Bronchus fibroblast of lung (primary cell): ENCODE data around the gene ARHGEF5. TPM values are rescaled to one million over a fixed set of nuclear protein-coding genes. Genes with fewer than 3 reads are reported as not detected.

Source experiments
- total RNA-seq: library from RNA; depleted of rRNA; stranded (reverse); fragments of >200 nt; gene quantifications from 2 replicates; pipeline ENCODE4 v1.2.3, GENCODE V29; 2015

The ARHGEF5 gene
- 6.7 TPM in 2 replicates for total RNA-seq

DNA sequence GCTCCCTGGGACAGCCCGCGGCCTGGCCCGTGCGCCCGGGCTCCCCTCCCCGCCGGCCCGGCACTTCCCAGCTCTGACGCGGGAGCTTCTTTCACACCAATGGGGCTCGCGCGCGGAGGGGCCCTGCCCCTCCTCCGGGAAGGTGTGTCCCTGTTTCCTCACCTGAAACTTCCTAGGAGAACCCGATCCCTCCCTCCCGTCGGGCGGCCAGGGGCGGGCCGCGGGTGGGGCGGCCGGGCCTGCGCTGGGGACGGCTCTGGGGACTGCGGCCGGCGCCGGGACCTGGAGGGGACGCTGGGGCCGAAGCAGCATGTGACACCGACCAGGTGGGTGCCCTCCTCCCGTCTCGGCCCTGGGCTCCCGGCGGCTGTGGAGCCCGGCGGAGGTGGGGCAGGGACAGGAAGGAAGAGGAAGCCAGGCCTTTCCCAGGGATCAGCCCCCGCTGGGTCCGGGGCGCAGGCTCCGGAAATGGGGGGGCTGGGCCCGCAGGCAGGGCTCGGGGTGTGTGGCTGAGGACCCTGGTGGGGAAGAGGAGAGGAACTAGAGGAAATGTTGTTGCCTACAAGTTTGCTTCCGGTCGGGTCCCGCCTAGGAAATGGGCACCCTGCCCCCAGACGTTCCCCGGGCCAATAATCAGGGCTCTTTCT is at the start of gene ARHGEF5:
TSS of gene ARHGEF5 (plus strand) at position 227 of the 647 bp plus-strand sequence. CDS start 7,268 bp downstream, outside the sequence.

DNA sequence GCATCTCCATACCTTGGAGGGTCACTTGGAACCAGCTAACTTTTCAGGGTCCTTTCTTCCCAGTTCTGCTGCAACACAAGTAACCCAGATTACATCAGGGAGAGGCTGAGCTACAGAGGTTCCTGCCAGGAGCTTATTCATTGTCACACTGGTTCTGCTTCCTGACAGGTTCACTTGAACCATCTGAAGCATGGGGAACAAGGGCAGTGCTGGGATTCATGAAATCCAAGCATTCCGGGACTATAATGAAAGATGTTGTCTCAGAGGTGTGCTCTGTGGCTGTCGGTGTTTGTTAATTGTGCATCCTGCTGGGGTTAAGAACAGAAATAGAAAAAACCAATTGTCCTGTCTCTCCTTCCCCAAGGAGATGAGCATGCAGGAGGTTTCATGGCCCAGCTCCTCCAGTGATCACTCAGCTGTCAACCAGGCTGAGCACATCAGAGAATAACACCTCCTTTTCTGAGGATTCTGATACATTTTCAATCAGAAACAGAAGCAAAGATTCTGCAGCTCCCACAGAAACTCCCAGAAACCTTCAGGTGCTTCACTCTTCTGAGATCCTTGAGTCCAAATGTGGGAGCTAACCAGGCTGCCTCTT is 43.2 kb upstream of the ARHGEF5 start, which contains the start of gene OR2A1:
TSS of gene OR2A1 (plus strand) at position 548 of the 598 bp plus-strand sequence. CDS start 5,706 bp downstream, outside the sequence.

DNA sequence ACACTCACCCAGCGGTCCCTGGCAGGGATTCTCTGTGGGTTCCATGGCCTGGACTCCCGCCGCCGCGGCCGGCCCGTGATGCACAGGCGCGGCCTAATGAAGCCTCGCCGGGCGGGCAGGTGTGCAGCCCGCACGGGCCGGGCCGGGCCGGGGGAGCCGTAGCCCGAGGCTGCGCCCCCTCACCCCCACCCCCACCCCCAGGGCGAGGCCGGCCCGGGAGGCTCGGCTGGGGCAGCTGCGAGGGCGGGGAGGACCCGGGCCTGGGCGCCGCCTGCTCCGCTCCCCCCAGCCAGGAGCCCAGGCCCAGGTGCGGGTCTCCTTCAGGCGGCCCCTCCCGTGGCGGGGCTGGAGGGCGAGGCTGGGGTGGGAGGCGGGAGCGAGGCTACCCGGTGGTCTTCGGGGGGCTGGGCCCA is 48.5 kb downstream of the ARHGEF5 start, which contains the start of gene NOBOX:
TSS of gene NOBOX (minus strand) at position 45 of the 413 bp plus-strand sequence.

Other genes with a start within 250 kb of the ARHGEF5 start
- gene OR2A2, start 245.8 kb upstream of the ARHGEF5 start, total RNA-seq = not detected in 2 replicates
- not detected in 2 replicates for gene OR2A14, start 232.2 kb upstream of the ARHGEF5 start, total RNA-seq
- 0.59 and 1.0 TPM in 2 replicates for gene CTAGE4, start 171.9 kb upstream of the ARHGEF5 start, total RNA-seq
- 0.84 and 0.89 TPM in 2 replicates for gene ARHGEF35, start 159.6 kb upstream of the ARHGEF5 start, total RNA-seq
- not detected in 2 replicates for gene OR2A42, start 115.8 kb upstream of the ARHGEF5 start, total RNA-seq
- gene OR2A7, start 90.6 kb upstream of the ARHGEF5 start, total RNA-seq = 0.15 and 0.84 TPM in 2 replicates
- gene CTAGE8, start 86.1 kb upstream of the ARHGEF5 start, total RNA-seq = not detected in 2 replicates
- under 0.01 TPM in 2 replicates for gene OR2A1, start 43.0 kb upstream of the ARHGEF5 start, total RNA-seq
- not detected in 2 replicates for gene NOBOX, start 48.3 kb downstream of the ARHGEF5 start, total RNA-seq